Fibroblast of lung (primary cell): ENCODE results near the gene ERH. TPM values are rescaled to one million over a fixed set of nuclear protein-coding genes. Genes with fewer than 3 reads are reported as not detected.
"Not testable (repeated sequence)": the region's sequence is repeated elsewhere in the genome, so short reads cannot be mapped to it uniquely, and the experiment has no call there.

Experiments used
- DNase-seq, 2 donors: peaks; one replicate each; pipeline versions ENCODE4 v3.0.0 to v3.0.0-alpha.2; 2010; ENCODE audit warnings: low read depth in 2 of 2
- H2AFZ ChIP-seq: 2 replicates; pipeline ENCODE4 v1.5.1; 2012; ENCODE audit warnings: low read length, control low read depth, inconsistent platforms
- H3K27ac ChIP-seq: 2 replicates; pipeline ENCODE4 v1.5.1; 2011; ENCODE audit warnings: low read length, control low read depth; ENCODE audit not compliant: insufficient read depth
- H3K27me3 ChIP-seq: 2 replicates; pipeline ENCODE4 v1.5.1; 2011; ENCODE audit warnings: mild to moderate bottlenecking, low read length; ENCODE audit not compliant: control insufficient read depth, insufficient read depth
- H3K36me3 ChIP-seq: 2 replicates; pipeline ENCODE4 v1.5.1; 2011; ENCODE audit warnings: low read length; ENCODE audit not compliant: control insufficient read depth, insufficient read depth
- H3K4me1 ChIP-seq: 2 replicates; pipeline ENCODE4 v1.5.1; 2011; ENCODE audit warnings: low read length; ENCODE audit not compliant: control insufficient read depth, insufficient read depth; ENCODE audit errors: extremely low read depth
- H3K4me2 ChIP-seq: 2 replicates; pipeline ENCODE4 v1.5.1; 2011; ENCODE audit warnings: low read length, control low read depth; ENCODE audit not compliant: insufficient read depth; ENCODE audit errors: extremely low read depth
- H3K4me3 ChIP-seq, 4 experiments: fragments of 200-600 bp in 1 of 4; sonication (generic) in 1 of 4; replicated peaks in 1 of 4; 2 replicates each; pipeline ENCODE4 v1.5.1; 2011 to 2016; ENCODE audit warnings: low read length in 4 of 4, low read depth in 3 of 4, mild to moderate bottlenecking in 3 of 4, control low read depth in 2 of 4, inconsistent platforms in 1 of 4, mixed read lengths in 1 of 4; ENCODE audit not compliant: insufficient read depth in 1 of 4; ENCODE audit errors: control extremely low read depth in 1 of 4
- H3K79me2 ChIP-seq: 2 replicates; pipeline ENCODE4 v1.5.1; 2012; ENCODE audit warnings: mild to moderate bottlenecking, low read length, inconsistent platforms; ENCODE audit not compliant: control insufficient read depth, insufficient read depth
- H3K9ac ChIP-seq: 2 replicates; pipeline ENCODE4 v1.5.1; 2011; ENCODE audit warnings: mild to moderate bottlenecking, low read length, control low read depth; ENCODE audit not compliant: insufficient read depth
- H3K9me3 ChIP-seq: 2 replicates; pipeline ENCODE4 v1.5.1; 2012; ENCODE audit warnings: low read depth, low read length; ENCODE audit not compliant: control insufficient read depth, insufficient read depth
- H4K20me1 ChIP-seq: 2 replicates; pipeline ENCODE4 v1.5.1; 2011; ENCODE audit warnings: low read length; ENCODE audit not compliant: control insufficient read depth, insufficient read depth; ENCODE audit errors: extremely low read depth
- CTCF ChIP-seq, 2 donors: IDR thresholded peaks in 1 of 2; conservative IDR thresholded peaks in 1 of 2; 1 replicate in 1 of 2; 2 replicates in 1 of 2; pipeline ENCODE4 v1.5.1; 2011 to 2012; ENCODE audit warnings: low read length in 2 of 2, control low read depth in 1 of 2, inconsistent platforms in 1 of 2, low read depth in 1 of 2, mild to moderate bottlenecking in 1 of 2
- EZH2 ChIP-seq: IDR thresholded peaks from 2 replicates; pipeline ENCODE4 v1.5.1; 2012; ENCODE audit warnings: low read length, control low read depth, mild to moderate bottlenecking; ENCODE audit errors: missing control alignments
- polyA plus RNA-seq, 2 donors: library from polyadenylated mRNA; depleted of rRNA in 1 of 2; stranded (reverse) in 1 of 2; unstranded in 1 of 2; fragments of >200 nt; gene quantifications; 2 replicates each; pipeline ENCODE4 v1.2.1, GENCODE V29; 2011 to 2012; ENCODE audit warnings: missing spikeins in 1 of 2
- total RNA-seq: library from RNA; depleted of rRNA; stranded (reverse); fragments of >200 nt; gene quantifications from 2 replicates; pipeline ENCODE4 v1.2.1, GENCODE V29; 2014

ERH gene
- total and polyA plus RNA-seq, 2 donors (not counting 1 experiment from before 2014, with no cell fraction given) = 182 to 190 TPM

- Histone ChIP-seq H3K27ac (no peak overlapping the region), H3K36me3 (no peaks in the 10 kb centered on the region), H3K9ac (no peak overlapping the region), H3K27me3 (no peaks in the 10 kb centered on the region), H4K20me1 (no peaks in the 10 kb centered on the region), H3K79me2 (peaks cover 4% of the 10 kb centered on the region), H3K9me3 (no peaks in the 10 kb centered on the region), H3K4me3 (no peak overlapping the region), H3K4me2 (no peak overlapping the region), H2AFZ (no peak overlapping the region), H3K4me1 (peaks cover 3% of the 10 kb centered on the region)
- TF ChIP-seq CTCF (conservative IDR thresholded peaks at IDR 0.05 in 1 of 2, IDR thresholded peaks at IDR 0.05 in 1 of 2; ENCODE audit: low read depth in 1 of 2, low read length in 2 of 2) (no peak), EZH2 (no peak)
- peak; percentile 12 to 48 for DNase-seq
Observed at GRCh38 chr14:69424149-69424923, 26.2 kb upstream of the ERH start.

GRCh38 chr14:69423279-69423678, 25.2 kb upstream of the ERH start:
- Histone ChIP-seq H3K9me3 (no peaks in the 10 kb centered on the region), H3K4me1 (peaks cover 3% of the 10 kb centered on the region), H3K79me2 (peaks cover 4% of the 10 kb centered on the region), H3K9ac (no peak overlapping the region), H2AFZ (no peak overlapping the region), H3K27ac (no peak overlapping the region), H3K27me3 (no peaks in the 10 kb centered on the region), H3K4me2 (no peak overlapping the region), H3K4me3 (no peak overlapping the region), H3K36me3 (no peaks in the 10 kb centered on the region), H4K20me1 (no peaks in the 10 kb centered on the region)
- TF ChIP-seq EZH2 (no peak), CTCF (conservative IDR thresholded peaks at IDR 0.05 in 1 of 2, IDR thresholded peaks at IDR 0.05 in 1 of 2; ENCODE audit: low read depth in 1 of 2, low read length in 2 of 2) (no peak)
- DNase-seq = peak in 1 of 2 donors; percentile 50

GRCh38 chr14:69416087-69416486, 18.0 kb upstream of the ERH start:
- not testable (repeated sequence) for H3K27me3 ChIP-seq, H3K4me1 ChIP-seq, H3K9me3 ChIP-seq, H4K20me1 ChIP-seq, H3K4me2 ChIP-seq, H2AFZ ChIP-seq, H3K4me3 ChIP-seq, H3K9ac ChIP-seq, H3K27ac ChIP-seq, H3K36me3 ChIP-seq, DNase-seq
- peaks cover 13% of the 10 kb centered on the region for H3K79me2 ChIP-seq
